ENCODE measurements around the gene ACSL3. TPM values are rescaled to one million over a fixed set of nuclear protein-coding genes. Genes with fewer than 3 reads are reported as not detected.

ACSL3 gene
- total RNA-seq, 4 donors from 2014 or later, result 46.5 to 71.6 (median 52.1) TPM

GRCh38 chr2:222920657-222921186, 59.9 kb downstream of the ACSL3 start:
- Histone ChIP-seq H3K36me3 (peaks cover 0 to 77% of the 10 kb centered on the region in 2 donors), H3K4me3 (no peak overlapping the region), H3K27ac (no peak overlapping the region), H3K27me3 (no peaks in the 10 kb centered on the region), H3K9me3 (no peaks in the 10 kb centered on the region), H3K4me1 (peaks cover 0 to 18% (median 0%) of the 10 kb centered on the region in 3 donors)
- ATAC-seq, result no peak
- TF ChIP-seq CTCF (IDR thresholded peaks at IDR 0.05) (no peak), POLR2A (IDR thresholded peaks at IDR 0.05) (no peak), POLR2AphosphoS5 (IDR thresholded peaks at IDR 0.05) (no peak)
- 91 to 96% methylated on average over 5 of the region's 5 CpGs for WGBS, 2 donors (ENCODE audit: low coverage in 1 of 2)

- no peak for ATAC-seq
- WGBS, 2 donors (ENCODE audit: low coverage in 1 of 2), result 84 to 88% methylated on average over 7 to 8 of the region's 8 CpGs
- Histone ChIP-seq H3K4me3 (no peak overlapping the region), H3K4me1 (peaks cover 0 to 11% (median 0%) of the 10 kb centered on the region in 3 donors), H3K27ac (no peak overlapping the region), H3K36me3 (peaks cover 0 to 72% of the 10 kb centered on the region in 2 donors), H3K9me3 (no peaks in the 10 kb centered on the region), H3K27me3 (no peaks in the 10 kb centered on the region)
- no peak for TF ChIP-seq POLR2A (IDR thresholded peaks at IDR 0.05)
- no peak for TF ChIP-seq EP300 (IDR thresholded peaks at IDR 0.05)
- TF ChIP-seq POLR2AphosphoS5 (IDR thresholded peaks at IDR 0.05), result no peak
- TF ChIP-seq CTCF (IDR thresholded peaks at IDR 0.05), result no peak
Measured at GRCh38 chr2:222922019-222922800, 61.4 kb downstream of the ACSL3 start.

GRCh38 chr2:222926915-222927314, 66.1 kb downstream of the ACSL3 start:
- Histone ChIP-seq H3K9me3 (no peaks in the 10 kb centered on the region), H3K4me3 (no peak overlapping the region), H3K27me3 (no peaks in the 10 kb centered on the region), H3K36me3 (peaks cover 0 to 65% of the 10 kb centered on the region in 2 donors), H3K4me1 (no peaks in the 10 kb centered on the region), H3K27ac (no peak overlapping the region)
- WGBS, 2 donors (ENCODE audit: low coverage in 1 of 2), result 87% methylated on average over 7 to 9 of the region's 9 CpGs
- ATAC-seq, result no peak
- TF ChIP-seq EP300 (IDR thresholded peaks at IDR 0.05) (no peak), POLR2A (IDR thresholded peaks at IDR 0.05) (no peak), POLR2AphosphoS5 (IDR thresholded peaks at IDR 0.05) (no peak), CTCF (IDR thresholded peaks at IDR 0.05) (no peak)

GRCh38 chr2:222927600-222927999, 66.8 kb downstream of the ACSL3 start:
- 68 to 72% methylated on average over 5 of the region's 5 CpGs for WGBS, 2 donors (ENCODE audit: low coverage in 1 of 2)
- peaks cover 0 to 63% of the 10 kb centered on the region in 2 donors for H3K36me3 ChIP-seq
- no peak for ATAC-seq

More at GRCh38 chr2:222927600-222927999, 66.8 kb downstream of the ACSL3 start:
- no peak for TF ChIP-seq CTCF (IDR thresholded peaks at IDR 0.05)
- no peak for TF ChIP-seq POLR2A (IDR thresholded peaks at IDR 0.05)
- no peak for TF ChIP-seq POLR2AphosphoS5 (IDR thresholded peaks at IDR 0.05)
- no peak for TF ChIP-seq EP300 (IDR thresholded peaks at IDR 0.05)
- no peaks in the 10 kb centered on the region for H3K9me3 ChIP-seq
- no peak overlapping the region for H3K27ac ChIP-seq
- H3K27me3 ChIP-seq, result no peaks in the 10 kb centered on the region
- no peaks in the 10 kb centered on the region for H3K4me1 ChIP-seq
- no peak overlapping the region for H3K4me3 ChIP-seq
